GM15510 (cell line): ENCODE data around the gene RANGAP1.

Experiments
- POLR2A ChIP-seq: IDR thresholded peaks from 3 replicates; pipeline ENCODE4 v1.6.1; 2011; ENCODE audit warnings: borderline replicate concordance; ENCODE audit not compliant: insufficient read length; ENCODE audit errors: extremely low read depth

The RANGAP1 gene

DNA sequence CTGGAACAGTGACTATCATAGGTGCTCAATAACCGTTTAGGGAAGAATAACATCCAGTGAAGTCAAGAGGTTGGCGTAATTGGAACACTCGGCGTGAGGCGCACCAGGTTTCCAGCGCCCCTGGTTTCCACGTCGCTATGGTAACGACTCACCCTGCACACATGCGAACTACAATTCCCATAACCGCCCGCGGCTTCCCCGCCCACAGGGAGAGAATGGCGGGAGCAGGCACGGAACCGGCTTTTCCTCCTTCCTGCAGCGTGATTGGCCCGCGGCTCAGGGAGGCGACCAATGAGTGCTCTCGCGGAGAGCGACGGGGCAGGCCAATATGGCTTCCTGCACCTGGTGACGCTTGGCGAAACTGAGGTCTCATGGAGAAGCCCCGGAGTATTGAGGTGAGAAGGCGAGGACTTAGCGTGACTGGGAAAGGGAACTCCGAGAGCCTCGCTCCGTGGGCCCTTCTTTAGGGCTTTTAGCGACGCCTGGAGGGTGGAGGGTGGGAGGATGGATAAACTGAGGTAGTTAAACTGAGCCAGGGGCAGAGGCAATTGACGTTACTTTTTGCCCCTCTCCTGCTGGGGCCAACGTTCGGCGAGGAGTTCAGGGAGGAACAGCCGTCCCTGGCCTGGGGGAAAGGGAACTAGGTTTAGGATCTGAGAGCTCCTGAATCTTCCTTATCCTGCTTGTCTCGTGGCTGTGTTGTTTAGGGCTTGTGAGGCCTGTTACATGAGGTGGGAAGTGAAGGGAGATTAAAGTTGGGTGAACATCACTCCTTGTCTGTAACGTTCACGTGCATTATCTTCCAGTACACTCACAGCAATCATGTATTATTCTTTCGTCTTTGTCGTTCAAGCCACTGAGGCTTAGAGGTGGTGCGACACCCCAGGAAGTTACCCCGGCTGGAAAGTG is 80.7 kb downstream of the RANGAP1 start, which contains the start of gene L3MBTL2:
Gene L3MBTL2 (plus strand): TSS at position 321 of the 909 bp plus-strand sequence. CDS start 51 bp downstream, at position 372.
- TF ChIP-seq POLR2A: peak; percentile 66

DNA sequence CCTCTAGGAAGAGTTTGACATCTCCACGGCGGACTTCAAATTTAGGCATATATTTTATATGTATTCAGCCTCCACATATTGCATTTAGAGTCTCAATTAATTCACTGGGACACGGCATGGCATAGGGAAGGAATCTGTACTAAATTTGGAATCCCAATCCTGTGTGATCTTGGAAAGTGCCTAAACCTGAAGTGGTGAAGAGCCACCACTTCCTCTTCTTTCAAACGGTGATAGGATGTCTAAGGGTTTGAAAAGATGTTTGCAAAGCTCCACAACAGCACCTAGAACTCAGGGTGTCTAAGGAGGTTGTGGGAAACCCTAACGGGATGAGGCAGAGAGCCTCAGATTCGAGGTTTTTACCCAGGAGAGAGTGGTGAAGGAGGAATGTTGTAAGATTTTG is 81.9 kb downstream of the RANGAP1 start:
- no peak for TF ChIP-seq POLR2A

DNA sequence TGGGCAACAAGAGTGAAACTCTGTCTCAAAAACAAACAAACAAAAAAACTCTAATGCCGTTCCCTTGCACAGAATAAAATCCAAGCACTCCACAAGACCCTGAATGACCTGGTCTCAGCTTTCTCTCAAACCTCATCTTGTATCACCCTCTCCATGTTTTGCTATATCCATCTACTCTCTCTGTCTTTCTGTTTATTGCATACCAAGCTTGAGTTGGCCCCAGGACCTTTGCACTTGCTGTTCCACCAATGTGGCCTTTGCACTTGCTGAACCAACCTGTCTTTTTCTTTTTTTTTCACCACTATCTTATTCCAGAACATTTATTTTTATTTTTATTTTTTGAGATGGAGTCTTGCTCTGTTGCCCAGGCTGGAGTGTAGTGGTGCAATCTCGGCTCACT is 82.9 kb downstream of the RANGAP1 start:
- no peak for TF ChIP-seq POLR2A

GRCh38 chr22:41201141-41201540 is 84.8 kb downstream of the RANGAP1 start:
- TF ChIP-seq POLR2A: no peak

GRCh38 chr22:41198027-41198580 is 87.9 kb downstream of the RANGAP1 start:
- no peak for TF ChIP-seq POLR2A

GRCh38 chr22:41197038-41197972 is 88.7 kb downstream of the RANGAP1 start:
- TF ChIP-seq POLR2A: no peak
